Ramos (cell line): Measurements from ENCODE around the gene FGF8.

ENCODE experiments used
- in situ Hi-C: fragments of 300-500 bp; cut with MboI; formaldehyde crosslinking; loops from one replicate; pipeline ENCODE4 v1.14.3; 2022; ENCODE audit warnings: low sequenced_read_pairs; ENCODE audit not compliant: unreplicated experiment

The FGF8 gene

DNA sequence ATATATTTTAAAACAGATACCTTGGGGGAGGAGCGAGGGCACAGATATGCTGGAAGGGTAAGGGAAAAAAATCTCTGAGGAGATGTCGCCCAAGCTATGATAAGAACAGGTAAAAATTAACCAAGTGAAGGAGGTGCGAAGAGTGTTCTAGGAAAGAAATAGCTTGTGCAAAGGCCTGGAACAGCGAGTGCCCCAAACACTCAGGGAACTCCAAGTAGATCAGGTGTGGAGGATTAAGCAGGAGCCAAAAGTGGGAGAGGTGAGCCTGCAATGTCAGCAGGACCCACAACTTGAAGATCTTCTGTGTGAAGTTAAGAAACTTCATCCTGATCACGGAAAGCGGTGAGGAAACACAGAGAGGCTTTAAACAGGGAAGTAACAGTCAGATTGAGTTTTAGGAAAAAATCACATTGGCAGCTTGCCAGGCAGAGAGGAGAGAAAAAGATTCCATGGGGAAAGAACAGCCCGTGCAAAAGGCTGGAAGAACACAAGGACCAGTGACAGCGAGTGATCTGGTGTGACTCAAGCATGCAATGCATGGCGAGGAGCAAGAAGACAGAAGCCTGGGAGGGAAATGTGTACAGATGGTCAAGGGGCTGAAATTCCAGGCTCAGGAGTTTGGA, 30.7 kb downstream of the FGF8 start:
- in situ Hi-C loops: no loop called here

GRCh38 chr10:101744267-101744666, 31.6 kb downstream of the FGF8 start:
- in situ Hi-C loops: no loop called here

GRCh38 chr10:101741938-101742337, 34.0 kb downstream of the FGF8 start:
- in situ Hi-C loops: no loop called here

DNA sequence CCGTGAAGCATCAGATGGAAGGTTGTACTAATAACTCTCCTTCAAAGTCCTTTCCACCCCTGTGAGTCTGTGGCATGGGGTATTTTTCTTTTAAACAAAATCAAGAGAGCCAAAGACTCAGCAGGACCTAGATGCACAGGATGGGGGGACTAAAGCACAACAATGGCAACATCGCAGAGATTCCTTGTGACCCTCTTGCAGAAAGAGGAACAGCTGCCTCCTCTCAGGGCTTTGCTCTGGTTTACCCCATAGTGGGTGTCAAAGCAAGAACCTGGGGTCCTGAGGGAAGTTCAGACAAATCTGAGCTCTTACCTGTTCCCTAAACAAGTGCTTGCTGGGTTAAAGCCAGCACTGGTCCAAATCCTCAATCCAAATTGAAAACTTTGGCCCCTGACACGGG, 39.2 kb downstream of the FGF8 start:
- in situ Hi-C loops: no loop called here

GRCh38 chr10:101732096-101732495, 43.8 kb downstream of the FGF8 start:
- in situ Hi-C loops: no loop called here

DNA sequence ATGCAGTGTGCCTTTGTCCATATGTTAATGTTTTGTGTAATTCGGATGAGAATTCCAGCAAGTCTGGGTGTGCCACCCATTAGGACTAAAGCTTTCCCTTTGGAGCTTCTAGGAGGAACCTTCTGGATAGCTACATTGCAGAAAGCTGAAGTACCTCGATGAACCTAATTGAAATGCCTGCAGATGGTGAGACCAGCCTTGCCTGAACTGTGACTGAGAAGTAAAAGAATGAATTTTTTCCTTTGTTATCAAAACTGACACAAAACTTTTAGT, 49.9 kb downstream of the FGF8 start:
- in situ Hi-C loops: no loop called here

- in situ Hi-C loops: no loop called here
These were observed 50.4 kb downstream of the FGF8 start for GRCh38 chr10:101725296-101726114.

GRCh38 chr10:101724446-101724845, 51.5 kb downstream of the FGF8 start:
- in situ Hi-C loops: no loop called here

GRCh38 chr10:101723176-101723575, 52.7 kb downstream of the FGF8 start:
- in situ Hi-C loops: no loop called here

DNA sequence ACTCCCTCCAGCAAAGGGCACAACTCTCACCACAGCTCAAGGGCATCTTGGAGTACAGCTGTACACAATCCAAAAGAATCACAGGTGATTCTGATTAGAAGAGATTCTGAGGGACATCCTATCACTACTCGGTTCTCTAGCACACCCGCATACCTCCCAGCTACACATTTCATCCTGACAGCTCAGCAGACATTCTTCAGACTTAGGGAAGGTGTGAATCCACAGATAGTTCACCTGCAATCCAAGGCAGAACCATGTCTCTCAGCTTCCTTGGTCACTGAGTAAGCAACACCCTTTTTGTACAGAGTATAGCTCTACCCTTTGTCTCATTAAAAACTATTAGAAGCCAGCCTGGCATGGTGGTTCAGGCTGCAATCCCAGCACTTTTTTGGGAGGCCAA, 54.1 kb downstream of the FGF8 start:
- in situ Hi-C loops: no loop called here

GRCh38 chr10:101720606-101721230, 55.2 kb downstream of the FGF8 start:
- in situ Hi-C loops: no loop called here
